GM12878 (cell line): ENCODE data around the gene IFT22.
"Not testable (repeated sequence)": the region's sequence is repeated elsewhere in the genome, so short reads cannot be mapped to it uniquely, and the experiment has no call there.

ENCODE experiments used
- CEBPB ChIP-seq, 2 experiments: fragments of 150-350 bp in 1 of 2; IDR thresholded peaks; 2 replicates each; pipeline ENCODE4 v1.6.1; 2012 to 2014; ENCODE audit warnings: low read depth in 2 of 2, low read length in 2 of 2, borderline replicate concordance in 1 of 2, inconsistent platforms in 1 of 2
- E2F8 ChIP-seq: fragments of 450-650 bp; IDR thresholded peaks from 2 replicates; pipeline ENCODE4 v1.6.1; 2018; ENCODE audit warnings: mild to moderate bottlenecking, low read depth, moderate library complexity; ENCODE audit not compliant: partially characterized antibody
- EP300 ChIP-seq, 2 experiments: fragments of 150-350 bp in 1 of 2; IDR thresholded peaks; 2 replicates each; pipeline ENCODE4 v1.6.1; 2011 to 2012; ENCODE audit warnings: low read depth in 2 of 2, low read length in 2 of 2, borderline replicate concordance in 1 of 2, improper control_type of control experiment in 1 of 2, inconsistent platforms in 1 of 2; ENCODE audit not compliant: control insufficient read depth in 1 of 2
- HDAC2 ChIP-seq: fragments of 200-600 bp; sonication (generic); IDR thresholded peaks from 2 replicates; pipeline ENCODE4 v1.6.1; 2017
- JUNB ChIP-seq: IDR thresholded peaks from 2 replicates; pipeline ENCODE4 v1.6.1; 2016; ENCODE audit warnings: antibody characterized with exemption, mild to moderate bottlenecking
- MXI1 ChIP-seq: fragments of 150-350 bp; IDR thresholded peaks from 2 replicates; pipeline ENCODE4 v1.6.1; 2011; ENCODE audit warnings: low read depth, mild to moderate bottlenecking, inconsistent platforms, low read length, improper control_type of control experiment
- POLR2AphosphoS5 ChIP-seq: IDR thresholded peaks from 2 replicates; pipeline ENCODE4 v1.6.1; 2011; ENCODE audit warnings: mild to moderate bottlenecking, low read length, inconsistent platforms
- YY1 ChIP-seq: IDR thresholded peaks from 2 replicates; pipeline ENCODE4 v1.6.1; 2011; ENCODE audit warnings: low read depth, mild to moderate bottlenecking, low read length
- TF ChIP-seq, protein P1 (sequence below), 3 experiments: IDR thresholded peaks in 2 of 3; conservative IDR thresholded peaks in 1 of 3; 2 replicates each; pipeline ENCODE4 v1.5.1; 2011; ENCODE audit warnings: low read depth in 3 of 3, low read length in 3 of 3, mild to moderate bottlenecking in 3 of 3, control low read depth in 2 of 3, moderate library complexity in 2 of 3, inconsistent platforms in 1 of 3, mixed read lengths in 1 of 3; ENCODE audit not compliant: control insufficient read depth in 2 of 3, insufficient read depth in 1 of 3; ENCODE audit errors: extremely low read depth in 1 of 3

- not testable (repeated sequence) for TF ChIP-seq EP300 (IDR thresholded peaks at IDR 0.05; ENCODE audit: borderline replicate concordance in 1 of 2, control insufficient read depth in 1 of 2, low read depth in 2 of 2, low read length in 2 of 2); CEBPB (IDR thresholded peaks at IDR 0.05; ENCODE audit: borderline replicate concordance in 1 of 2, low read depth in 2 of 2, low read length in 2 of 2); YY1; HDAC2; MXI1; POLR2AphosphoS5; JUNB; E2F8
- TF ChIP-seq, protein P1, sequence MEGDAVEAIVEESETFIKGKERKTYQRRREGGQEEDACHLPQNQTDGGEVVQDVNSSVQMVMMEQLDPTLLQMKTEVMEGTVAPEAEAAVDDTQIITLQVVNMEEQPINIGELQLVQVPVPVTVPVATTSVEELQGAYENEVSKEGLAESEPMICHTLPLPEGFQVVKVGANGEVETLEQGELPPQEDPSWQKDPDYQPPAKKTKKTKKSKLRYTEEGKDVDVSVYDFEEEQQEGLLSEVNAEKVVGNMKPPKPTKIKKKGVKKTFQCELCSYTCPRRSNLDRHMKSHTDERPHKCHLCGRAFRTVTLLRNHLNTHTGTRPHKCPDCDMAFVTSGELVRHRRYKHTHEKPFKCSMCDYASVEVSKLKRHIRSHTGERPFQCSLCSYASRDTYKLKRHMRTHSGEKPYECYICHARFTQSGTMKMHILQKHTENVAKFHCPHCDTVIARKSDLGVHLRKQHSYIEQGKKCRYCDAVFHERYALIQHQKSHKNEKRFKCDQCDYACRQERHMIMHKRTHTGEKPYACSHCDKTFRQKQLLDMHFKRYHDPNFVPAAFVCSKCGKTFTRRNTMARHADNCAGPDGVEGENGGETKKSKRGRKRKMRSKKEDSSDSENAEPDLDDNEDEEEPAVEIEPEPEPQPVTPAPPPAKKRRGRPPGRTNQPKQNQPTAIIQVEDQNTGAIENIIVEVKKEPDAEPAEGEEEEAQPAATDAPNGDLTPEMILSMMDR (IDR thresholded peaks at IDR 0.05 in 2 of 3, conservative IDR thresholded peaks at IDR 0.05 in 1 of 3; ENCODE audit: control insufficient read depth in 2 of 3, extremely low read depth in 1 of 3, insufficient read depth in 1 of 3, low read depth in 3 of 3, low read length in 3 of 3), result not testable (repeated sequence)
Measured at GRCh38 chr7:101289687-101290086, 31.9 kb downstream of the IFT22 start.
